Stimulated activated CD8-positive, alpha-beta memory T cell treated with anti-CD3 and anti-CD28 coated beads, Interleukin-4, amount 100 ng/mL, for 4 hours (primary cell): ENCODE measurements around the gene YWHAQ.
A peak's percentile ranks its signal among the peaks of the same experiment; 100 is the strongest.

Source experiments
- DNase-seq, 2 donors: peaks; one replicate each; pipeline ENCODE4 v3.0.0-alpha.2; 2020; ENCODE audit warnings: low read depth in 2 of 2, low spot score in 1 of 2

Gene YWHAQ

DNA sequence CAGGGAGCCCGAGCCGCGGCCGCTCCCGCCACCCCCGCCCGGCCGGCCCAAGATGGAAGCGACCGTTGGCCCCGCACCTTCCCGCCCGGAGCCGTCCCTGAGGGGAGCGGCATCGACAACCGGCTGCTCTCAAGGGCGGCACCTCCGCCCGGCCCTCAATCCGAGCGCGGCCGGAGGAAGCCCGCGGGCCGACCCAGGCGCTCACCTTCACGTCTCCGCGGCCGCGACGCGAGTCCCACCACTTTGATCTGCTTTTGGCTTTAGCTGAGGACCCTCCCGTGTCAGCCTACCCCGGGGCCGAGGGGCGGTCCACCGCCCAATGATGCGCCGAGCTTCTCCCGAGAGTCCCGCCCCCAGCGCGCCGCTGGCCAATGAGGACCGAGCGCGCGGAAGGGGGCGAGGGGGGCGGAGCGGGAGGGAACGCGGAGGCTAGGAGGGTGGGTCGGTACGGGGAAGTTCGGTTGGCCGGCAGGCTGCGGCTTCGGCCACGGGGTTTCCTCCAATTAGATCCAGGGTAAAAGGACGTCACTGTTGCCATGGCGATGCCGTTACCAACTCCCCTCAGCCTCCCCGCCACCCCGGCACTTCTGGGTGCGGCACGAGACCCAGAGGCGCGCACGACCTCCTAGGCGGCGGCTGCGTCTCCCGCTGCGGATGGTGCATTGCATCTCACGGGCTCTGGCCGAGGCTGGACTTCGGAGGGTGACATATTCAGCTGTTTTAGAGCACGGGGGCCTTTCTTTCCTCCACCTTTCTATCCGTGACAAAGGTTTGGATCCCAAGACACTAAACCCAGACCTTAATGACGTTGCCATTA, at the start of gene YWHAQ:
Gene YWHAQ (minus strand): TSS at position 262 of the 817 bp plus-strand sequence. CDS start 545 bp downstream, outside the sequence.
- DNase-seq, result peak; percentile 93 to 96

DNA sequence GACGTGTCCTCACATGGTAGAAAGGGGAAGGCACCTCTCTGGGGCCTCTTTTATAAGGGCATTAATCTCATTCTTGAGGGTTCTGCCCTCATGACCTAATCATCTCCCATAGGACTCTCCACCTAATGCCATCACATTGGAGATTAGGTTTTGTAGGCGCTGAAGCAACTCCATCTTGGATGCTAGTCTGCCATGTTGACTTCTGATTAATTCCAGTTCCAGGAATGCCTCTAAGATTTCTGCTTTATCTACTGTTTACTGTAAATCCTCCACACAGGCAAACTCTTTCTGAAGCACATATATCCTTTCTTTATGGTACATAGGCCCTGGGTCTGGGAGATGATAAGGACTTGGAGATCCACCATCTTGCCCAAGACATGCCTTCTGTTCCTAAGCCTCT, 49.3 kb upstream of the YWHAQ start:
- no peak for DNase-seq

DNA sequence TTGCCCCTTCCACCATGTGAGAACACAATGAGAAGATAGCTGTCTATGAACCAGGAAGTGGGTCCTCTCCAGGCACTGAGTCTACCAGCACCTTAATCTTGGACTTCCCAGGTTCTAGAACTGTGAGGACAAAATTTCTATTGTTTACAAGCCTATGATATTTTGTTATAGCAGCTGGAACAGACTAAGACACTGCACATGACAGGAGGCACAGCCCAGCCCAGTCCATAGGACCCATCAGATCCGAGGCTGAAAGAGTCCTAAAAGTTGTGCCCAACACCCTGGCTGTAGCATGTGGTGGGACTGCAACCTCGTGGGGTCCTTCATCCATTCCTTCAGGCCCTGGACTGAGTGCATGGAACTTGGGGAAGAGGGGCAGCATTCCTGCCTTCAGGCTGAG, 48.4 kb upstream of the YWHAQ start:
- no peak for DNase-seq

DNA sequence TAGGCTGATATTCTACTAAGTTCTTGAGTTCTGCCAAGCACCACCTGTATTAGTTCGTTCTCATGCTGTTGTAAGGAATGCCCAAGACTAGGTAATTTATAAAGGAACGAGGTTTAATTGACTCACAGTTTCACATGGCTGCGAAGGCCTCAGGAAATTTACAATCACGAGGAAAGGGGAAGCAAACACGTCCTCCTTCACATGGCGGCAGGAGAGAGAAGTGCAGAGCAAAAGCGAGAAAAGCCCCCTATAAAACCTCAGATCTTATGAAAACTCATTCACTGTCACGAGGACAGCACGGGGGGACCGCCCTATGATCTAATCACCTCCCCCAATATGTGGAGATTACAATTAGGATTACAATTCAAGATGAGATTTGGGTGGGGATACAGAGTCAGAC, 47.7 kb upstream of the YWHAQ start:
- no peak for DNase-seq

DNA sequence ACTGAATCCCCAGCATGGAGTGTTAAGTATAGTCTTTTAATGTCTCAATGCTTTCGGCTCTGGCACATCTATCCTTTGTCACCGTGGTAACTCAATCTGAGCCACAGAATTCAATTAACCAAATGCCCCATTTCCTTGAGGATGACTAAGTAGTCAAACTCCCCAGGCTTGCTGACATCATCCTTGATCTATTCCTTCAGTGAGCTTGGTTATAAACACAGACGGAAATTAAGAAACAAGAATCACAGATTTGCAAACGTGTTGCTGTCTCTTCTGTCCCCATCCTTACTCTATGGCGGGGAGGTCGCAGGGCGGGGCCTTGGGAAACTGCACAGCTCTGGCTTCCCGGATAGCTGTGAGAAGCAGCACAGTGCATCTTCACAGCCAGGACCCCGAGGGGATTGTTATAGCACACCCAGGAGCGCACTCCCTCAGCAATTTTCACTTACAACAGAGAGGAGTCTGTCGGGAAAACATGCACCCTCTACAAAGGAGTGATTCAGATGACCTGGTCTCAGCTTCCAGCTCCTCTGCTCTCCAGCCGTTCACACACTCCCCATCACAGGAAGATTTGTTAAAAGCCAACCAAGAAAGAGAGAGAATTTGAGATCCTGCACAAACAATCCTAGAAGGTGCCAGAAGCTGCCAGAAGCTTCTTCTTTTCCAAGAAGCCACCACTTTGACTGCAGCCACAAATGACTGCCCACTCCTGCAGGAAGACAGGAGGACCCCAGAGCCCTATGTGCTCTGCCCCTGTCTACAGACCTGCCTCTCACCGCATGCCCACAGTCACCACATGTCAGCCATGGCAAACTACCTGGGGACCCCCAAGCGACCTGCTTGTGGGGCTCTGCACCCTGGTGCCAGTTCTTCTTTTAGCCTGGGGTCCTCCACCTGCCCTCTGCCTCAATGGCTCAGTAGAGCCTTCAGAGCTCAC, 44.9 kb upstream of the YWHAQ start:
- DNase-seq, result no peak

DNA sequence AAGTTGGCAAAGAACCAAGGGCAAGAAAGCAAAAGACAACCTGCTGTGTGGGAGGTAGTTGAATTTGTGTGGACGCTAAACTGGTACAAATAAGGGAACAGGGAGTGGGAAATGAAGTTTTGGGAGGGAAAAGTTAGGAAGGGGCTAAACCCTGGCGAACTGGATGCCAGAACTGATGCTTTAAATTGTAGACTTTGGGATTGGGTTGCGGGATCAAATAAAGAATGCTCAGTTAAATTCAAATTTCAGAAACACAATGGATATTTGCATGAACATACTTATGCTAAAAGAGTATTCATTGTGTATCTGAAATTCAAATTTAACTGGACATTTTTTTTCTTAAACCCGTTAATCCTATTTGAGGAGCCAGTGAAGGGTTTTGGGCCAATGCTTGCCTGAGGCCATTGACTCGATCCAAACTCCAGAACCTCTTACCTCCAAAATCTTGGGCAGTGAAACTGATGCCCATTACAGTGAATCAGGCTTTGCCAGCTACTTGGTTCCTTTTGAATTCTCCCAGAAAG, 44.2 kb upstream of the YWHAQ start:
- no peak for DNase-seq

DNA sequence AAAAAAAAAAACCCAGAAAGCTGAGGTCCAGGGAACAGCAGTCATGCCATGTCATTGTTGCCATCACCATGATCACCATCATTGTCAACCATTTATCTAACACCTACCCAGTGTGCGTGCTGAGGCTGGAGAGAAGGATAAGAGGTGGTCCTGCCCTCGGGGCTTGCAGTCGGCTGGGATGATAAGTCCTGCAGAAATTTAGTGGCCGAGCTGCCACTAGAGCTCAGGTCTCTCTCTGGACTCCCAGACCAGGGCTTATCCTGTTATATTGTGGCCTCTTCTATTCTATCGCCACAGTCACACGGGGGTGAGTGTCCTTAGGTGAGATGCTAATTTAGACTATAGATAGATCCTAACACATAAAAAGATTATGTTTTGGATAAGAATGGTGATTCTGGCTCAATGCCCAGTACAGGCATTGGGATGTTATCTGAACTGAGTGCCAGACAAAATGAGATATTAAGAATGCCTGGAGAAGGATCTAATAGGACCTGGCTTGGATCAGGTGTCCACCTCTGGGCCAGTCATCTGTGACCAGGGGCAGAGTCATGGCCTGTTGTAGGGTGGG, 43.2 kb upstream of the YWHAQ start:
- no peak for DNase-seq

DNA sequence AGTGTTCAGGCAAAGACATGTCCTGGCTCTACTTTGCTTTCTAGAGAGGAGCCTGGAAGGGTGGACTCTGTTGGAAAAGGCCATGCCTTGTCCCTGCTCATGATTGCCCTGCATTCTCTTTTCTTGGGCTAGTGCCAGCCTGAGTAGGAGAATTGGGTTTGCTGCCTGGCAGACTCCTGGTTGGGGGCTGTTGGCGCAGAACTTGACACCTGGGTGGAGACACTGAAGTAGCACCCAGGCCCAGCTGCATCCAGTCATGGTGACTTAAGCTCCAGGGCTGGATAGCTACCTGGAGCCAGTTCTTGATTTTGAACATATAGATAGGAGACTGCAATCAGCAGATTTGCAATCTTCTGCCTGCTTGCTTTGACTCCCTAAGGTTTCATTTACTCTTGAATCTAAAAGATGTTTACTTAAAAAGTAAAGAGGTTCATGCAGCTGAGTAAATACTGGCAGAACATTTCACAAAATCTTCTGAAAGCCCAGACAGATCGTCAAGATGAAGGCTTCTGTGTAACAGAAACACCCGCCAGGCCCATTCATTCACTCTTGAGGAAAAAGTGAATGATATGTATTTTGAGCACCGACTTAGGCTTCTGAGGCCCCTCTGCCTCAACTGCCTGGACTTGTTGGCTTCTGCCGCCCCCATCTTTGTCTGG, 38.0 kb upstream of the YWHAQ start:
- DNase-seq, result no peak

DNA sequence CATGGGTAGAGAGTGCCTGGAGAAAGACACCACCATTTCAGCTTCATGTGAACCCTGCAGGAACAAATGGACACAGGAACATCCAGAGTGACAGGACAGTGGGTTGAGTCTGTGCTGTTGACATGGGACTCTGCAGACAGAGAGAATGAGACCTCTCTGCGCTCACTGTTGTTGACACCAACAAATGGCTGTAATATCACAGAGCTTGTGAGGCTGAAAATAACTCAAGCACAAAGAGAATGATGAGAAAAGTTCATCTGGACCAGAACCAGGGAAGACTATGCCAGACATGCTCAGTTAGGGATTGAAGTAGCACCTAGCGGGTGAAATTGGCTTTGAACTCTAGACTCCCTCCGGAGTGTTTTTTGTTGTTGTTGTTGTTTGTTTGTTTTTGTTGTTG, 37.0 kb upstream of the YWHAQ start:
- no peak for DNase-seq

DNA sequence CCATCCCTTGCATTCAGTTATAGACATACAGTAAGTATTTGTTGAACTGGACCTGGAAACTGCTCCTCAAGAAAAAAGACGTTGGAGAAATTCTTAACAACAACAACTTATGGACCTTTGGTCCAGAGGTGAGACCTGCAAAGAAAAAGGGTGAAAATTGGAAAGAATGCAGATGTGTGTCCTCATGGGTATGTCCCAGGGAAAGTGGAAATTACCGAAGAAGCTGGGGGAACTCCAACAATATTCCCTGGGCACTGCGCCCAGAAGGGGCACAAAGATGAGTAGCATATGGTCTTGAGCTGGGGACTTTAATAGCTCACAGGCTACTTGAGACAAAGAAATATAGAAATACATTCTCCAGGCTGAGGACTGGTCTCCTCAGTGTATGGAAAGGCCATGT, 35.5 kb upstream of the YWHAQ start:
- no peak for DNase-seq

DNA sequence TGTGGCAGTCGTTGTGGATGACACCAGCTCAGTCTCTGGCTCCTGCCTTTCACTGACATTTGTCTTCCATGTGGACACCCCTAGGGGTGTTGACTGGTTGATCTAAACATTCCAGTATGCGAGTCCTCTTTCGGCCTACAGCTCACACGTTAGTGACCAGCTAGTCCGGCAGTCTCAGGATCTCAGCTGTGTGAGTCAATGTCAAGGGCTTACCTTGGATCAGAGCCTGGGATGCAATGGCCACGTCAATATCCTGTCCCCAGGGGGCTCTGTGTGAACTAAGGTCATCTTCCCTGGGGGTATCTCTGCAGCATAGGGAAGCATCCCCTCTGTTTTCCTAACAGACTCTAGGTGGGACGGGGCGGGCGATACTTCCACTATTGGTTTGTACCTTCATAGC, 35.1 kb upstream of the YWHAQ start:
- DNase-seq, result no peak

DNA sequence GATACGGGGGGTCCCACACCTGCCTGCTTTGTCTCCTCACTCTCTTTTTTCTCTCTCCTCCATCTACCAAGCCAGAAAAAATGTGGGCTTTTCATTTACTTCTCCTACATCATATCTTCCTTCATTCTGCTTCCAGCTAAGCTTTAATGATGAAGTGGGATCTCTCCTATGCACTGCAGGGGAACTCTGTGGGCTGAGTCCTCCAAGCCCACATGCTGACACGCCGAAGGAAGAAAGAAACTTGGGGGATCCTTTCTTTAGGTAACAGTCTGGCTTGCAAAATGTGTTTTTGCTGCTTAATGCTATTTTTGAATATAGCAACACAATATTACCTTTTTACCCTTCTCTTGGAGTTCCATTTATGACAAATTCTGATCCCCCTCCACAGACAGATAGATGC, 33.6 kb upstream of the YWHAQ start:
- no peak for DNase-seq

DNA sequence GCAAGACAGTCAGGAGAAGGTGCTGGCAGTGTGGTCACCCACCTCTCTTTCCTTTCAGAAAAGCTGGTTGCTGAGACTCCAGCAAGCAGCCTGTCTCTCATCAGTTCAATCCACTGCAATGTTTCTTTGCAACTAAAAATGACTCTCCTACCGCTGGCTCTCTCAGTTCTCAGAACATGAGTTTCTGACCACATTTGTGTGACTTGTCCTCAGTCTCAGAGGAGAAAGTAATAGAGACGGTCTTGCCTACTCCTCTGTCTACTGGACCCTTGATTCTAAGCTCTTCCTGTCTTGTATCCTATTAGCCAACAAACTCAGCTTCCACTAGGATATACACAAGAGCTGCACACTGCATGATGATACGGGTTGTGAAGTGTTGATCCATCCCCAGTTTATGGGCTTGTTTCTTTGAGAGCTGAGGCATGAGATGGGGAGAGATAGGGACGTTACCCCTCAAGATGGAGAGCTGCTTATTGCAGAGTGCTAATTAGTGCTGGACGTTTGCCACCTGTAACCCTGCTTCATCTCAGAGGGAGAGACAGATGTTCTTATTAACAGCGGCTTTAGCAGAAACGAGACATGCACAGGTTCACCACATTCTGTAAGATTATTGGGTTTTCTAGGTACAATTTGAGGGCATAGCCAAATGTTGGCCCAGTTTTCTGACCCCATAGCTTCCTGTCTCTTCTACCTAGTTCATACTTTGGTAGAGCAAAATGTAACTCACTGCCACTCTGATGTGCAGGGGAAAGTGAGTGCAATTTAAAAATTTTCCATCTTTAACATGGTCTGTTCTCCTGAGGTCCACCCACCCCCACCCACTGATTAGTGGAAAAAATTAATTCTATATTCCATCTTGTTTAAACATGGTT, 32.4 kb upstream of the YWHAQ start:
- DNase-seq, result no peak

DNA sequence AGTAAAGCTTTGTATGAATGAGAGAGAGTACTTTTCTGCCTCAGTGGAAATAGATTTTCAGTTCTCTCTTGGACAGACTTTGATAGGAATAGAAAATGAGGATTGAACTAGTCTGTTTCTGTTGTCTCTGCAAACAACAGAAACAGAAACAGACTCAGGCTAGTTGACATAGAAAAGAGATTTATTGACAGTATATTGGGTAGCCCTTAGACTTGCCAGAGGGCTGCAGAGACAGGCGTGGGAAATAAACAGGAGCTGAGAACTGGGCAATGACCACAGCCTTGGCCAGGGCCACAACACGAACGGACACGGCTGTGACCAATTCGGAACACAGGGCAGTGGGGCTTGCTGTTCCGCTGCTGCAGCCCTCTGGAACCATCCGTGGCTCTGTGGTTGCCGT, 30.5 kb upstream of the YWHAQ start:
- no peak for DNase-seq

DNA sequence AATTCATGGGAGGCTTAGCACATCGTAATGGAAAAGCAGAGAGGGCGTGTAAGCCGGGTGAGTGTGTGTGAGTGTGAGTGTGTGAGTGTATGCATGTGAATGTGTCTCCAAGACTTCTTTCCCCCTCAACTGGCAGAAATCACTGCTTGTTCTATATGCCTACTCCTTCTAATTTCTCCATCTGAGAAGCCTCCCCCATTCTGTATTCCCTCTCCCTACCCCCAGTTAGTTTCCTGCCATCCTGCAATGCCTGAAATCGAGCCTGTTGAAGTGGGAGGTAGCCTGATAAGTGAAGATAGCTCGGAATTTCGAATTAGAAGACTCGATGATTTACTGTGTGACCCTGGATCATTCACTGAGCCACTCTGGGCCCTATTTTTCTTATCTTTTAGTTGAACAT, 30.0 kb upstream of the YWHAQ start:
- no peak for DNase-seq

DNA sequence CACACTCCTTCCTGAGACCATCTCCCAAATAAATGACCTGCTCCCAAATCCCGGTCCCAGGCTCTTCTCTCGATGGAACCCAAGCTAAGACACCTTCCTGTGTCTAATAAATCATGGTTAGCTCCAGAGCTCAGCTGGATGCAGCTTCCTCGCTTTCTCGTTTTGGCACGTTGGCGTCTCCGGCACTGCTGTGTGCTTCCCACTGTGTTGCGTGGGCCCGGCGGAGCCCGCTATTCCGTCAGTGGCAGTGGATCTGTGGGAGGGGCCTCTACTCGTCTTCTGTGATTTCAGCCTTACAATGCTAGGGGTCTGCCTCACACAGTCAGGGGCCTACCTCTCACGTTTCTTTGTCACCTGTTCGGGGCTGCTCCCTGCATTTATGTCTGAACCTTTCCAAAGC, 29.4 kb upstream of the YWHAQ start:
- DNase-seq, result no peak

DNA sequence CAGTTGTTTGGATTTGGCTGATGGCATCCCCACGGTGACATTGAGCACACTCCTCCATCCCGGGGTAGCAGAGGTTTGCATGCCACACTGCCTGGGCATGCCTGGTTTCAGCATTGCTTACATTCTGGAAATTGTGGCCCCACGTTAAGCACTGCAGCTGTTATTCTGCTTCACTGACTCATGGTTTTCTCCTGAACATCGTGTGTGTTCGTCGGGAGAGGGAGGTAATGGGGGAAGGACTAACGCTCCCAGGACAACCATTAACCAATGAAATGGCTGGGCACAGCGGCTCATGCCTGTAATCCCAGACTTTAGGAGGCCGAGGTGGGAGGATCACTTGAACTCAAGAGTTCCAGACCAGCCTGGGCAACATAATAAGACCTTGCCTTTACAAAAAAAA, 28.2 kb upstream of the YWHAQ start:
- no peak for DNase-seq

DNA sequence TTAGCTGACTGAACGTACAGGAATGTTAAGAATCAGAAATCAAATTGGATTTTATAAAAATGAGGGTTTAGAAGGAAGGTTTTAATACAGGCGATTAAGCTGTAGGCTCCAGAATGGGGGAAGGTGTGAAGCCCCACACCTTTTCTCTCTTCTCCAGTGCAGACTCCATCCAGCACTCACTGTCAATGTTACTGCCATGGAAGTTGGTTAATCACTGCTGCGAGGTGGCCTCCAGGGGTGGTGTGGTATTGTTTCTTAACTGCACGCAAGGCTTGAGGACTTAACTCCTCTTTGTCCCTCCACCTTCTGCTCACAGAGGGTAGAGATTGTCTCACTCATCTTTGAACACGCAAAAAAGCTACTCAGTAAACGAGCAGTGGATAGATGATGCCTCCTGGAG, 26.9 kb upstream of the YWHAQ start:
- DNase-seq, result no peak

DNA sequence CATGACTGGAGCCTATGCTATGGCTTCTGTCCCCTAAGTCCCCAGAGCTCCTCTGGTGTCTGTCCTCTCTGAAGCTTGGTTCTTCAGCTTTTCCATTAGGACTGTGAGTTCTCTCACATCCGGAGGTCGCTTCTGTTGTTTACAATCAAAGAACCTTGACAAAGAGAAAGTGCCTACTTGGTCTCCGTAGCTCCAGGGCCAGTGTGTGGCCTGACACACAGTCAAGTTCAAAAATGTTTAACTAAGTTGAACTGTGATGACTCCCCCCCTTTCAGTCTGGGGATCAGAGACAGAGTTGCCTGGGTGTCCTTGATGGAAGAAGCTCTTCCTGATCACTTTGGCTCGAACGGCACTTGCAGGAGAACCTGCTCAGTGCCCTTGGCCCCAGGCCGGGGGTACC, 26.3 kb upstream of the YWHAQ start:
- DNase-seq, result no peak

DNA sequence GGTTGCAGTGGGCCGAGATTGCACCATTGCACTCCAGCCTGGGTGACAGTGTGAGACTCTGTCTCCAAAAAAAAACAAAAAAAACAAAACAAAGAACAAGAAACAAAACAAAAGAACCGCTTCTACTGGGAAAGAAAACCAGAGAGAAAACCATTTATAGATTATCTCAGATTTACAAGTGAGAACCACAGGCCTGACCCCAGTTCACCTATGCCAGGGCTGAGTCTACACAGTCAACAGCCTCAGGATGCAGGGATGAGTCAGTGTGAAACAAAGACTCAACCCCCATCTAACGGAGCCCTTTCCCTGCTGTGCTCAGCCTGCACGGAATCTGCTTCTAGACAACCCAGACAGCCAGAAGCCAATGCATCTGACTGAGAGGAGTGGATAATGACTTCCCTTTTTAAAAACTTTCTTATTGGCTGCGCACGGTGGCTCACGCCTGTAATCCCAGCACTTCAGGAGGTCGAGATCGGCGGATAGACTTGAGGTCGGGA, 25.5 kb upstream of the YWHAQ start:
- DNase-seq, result peak; percentile 20 to 33
